Measurements from ENCODE around the gene KLHL14.

KLHL14 gene

GRCh38 chr18:32772581-32773381 lies at the start of gene KLHL14:
KLHL14 (minus strand) TSS chr18:32773023; CDS start chr18:32770591, 2,432 bp downstream.
- DNase-seq (ENCODE audit: low read depth) = no peak
- no peak for TF ChIP-seq CTCF (IDR thresholded peaks at IDR 0.05; ENCODE audit: low read depth, low read length, missing control alignments)
- no peak within 1 kb of the TSS for H3K4me3 ChIP-seq (ENCODE audit: low read depth, low read length)

GRCh38 chr18:32822197-32822596 lies 49.4 kb upstream of the KLHL14 start:
- TF ChIP-seq CTCF (IDR thresholded peaks at IDR 0.05; ENCODE audit: low read depth, low read length, missing control alignments) = no peak
- no peak for DNase-seq (ENCODE audit: low read depth)
- no peak overlapping the region for H3K4me3 ChIP-seq (ENCODE audit: low read depth, low read length)

DNA sequence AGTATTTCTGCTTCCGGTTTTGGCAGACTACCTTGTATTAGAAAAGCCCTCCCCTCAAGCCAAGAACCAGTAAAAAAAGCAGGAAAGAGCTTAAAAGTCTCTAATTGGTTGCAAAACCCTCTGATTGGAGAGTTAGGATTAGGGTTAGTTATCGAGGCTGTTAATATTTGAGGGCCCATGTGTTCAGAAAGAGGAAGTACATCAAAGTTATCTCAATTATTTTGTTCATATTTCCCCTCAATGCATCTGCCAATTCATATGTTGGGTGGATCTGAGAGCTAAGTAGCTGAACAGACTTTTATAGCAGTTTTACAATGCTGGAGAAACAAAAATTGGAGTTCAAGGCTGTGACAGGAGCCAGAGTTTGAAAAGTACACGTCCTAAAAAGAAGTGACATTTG lies 43.1 kb upstream of the KLHL14 start:
- TF ChIP-seq CTCF (IDR thresholded peaks at IDR 0.05; ENCODE audit: low read depth, low read length, missing control alignments) = no peak
- H3K4me3 ChIP-seq (ENCODE audit: low read depth, low read length) = no peak overlapping the region
- no peak for DNase-seq (ENCODE audit: low read depth)

DNA sequence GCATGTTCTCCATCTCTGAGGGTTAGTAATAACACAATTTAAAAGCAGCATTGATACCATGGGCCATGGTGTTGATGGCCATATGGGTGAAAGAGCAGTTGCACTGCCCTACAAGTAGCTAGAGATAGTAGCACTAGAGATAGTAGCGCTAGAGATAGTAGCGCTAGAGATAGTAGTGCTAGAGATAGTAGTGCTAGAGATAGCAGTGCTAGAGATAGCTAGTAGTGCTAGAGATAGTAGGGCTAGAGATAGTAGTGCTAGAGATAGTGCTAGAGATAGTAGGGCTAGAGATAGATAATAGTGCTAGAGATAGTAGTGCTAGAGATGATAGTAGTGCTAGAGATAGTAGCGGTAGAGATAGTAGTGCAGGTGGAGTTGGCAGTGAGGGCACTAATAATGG lies 39.5 kb upstream of the KLHL14 start:
- no peak for TF ChIP-seq CTCF (IDR thresholded peaks at IDR 0.05; ENCODE audit: low read depth, low read length, missing control alignments)
- no peak overlapping the region for H3K4me3 ChIP-seq (ENCODE audit: low read depth, low read length)
- no peak for DNase-seq (ENCODE audit: low read depth)

DNA sequence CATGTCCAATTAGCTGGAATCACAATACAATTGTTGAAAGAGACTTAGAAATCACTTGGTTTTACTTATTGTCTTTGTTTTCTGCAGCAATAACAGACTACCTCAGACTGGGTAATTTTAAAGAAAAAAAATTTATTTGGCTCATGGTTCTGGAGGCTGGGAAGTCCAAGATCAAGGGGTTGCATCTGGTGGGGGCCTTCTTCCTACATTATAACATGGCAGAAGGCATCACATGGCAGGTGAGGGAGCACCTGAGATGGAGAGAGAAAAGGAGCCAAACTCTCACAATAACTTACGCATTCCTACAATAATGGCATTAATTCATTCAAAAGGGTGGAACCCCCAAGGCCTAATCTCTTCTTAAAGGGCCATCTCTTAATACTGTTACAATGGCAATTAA lies 37.5 kb upstream of the KLHL14 start:
- DNase-seq (ENCODE audit: low read depth) = no peak
- H3K4me3 ChIP-seq (ENCODE audit: low read depth, low read length) = no peak overlapping the region
- no peak for TF ChIP-seq CTCF (IDR thresholded peaks at IDR 0.05; ENCODE audit: low read depth, low read length, missing control alignments)

GRCh38 chr18:32805354-32805753 lies 32.5 kb upstream of the KLHL14 start:
- DNase-seq (ENCODE audit: low read depth) = no peak
- no peak for TF ChIP-seq CTCF (IDR thresholded peaks at IDR 0.05; ENCODE audit: low read depth, low read length, missing control alignments)
- H3K4me3 ChIP-seq (ENCODE audit: low read depth, low read length) = no peak overlapping the region
